Glutamatergic neuron (in vitro differentiated cells): ENCODE measurements around the gene RAB23. TPM values are rescaled to one million over a fixed set of nuclear protein-coding genes. Genes with fewer than 3 reads are reported as not detected.

Experiments used
- DNase-seq: peaks from one replicate; pipeline ENCODE4 v3.0.0; 2022
- H3K27ac Mint-ChIP-seq: one replicate; pipeline ENCODE4 v1.8.0; 2020; ENCODE audit warnings: mild to moderate bottlenecking, mixed read lengths, inconsistent platforms; ENCODE audit not compliant: unreplicated experiment
- H3K27me3 Mint-ChIP-seq: one replicate; pipeline ENCODE4 v1.8.0; 2020; ENCODE audit warnings: mild to moderate bottlenecking, moderate library complexity, mixed read lengths, inconsistent platforms; ENCODE audit not compliant: unreplicated experiment
- H3K36me3 Mint-ChIP-seq: one replicate; pipeline ENCODE4 v1.8.0; 2020; ENCODE audit warnings: mild to moderate bottlenecking, mixed read lengths, inconsistent platforms; ENCODE audit not compliant: unreplicated experiment
- H3K4me1 Mint-ChIP-seq: one replicate; pipeline ENCODE4 v1.8.0; 2020; ENCODE audit warnings: mild to moderate bottlenecking, low read depth, mixed read lengths, inconsistent platforms; ENCODE audit not compliant: unreplicated experiment
- H3K4me3 Mint-ChIP-seq: one replicate; pipeline ENCODE4 v1.8.0; 2020; ENCODE audit warnings: mild to moderate bottlenecking, mixed read lengths, inconsistent platforms; ENCODE audit not compliant: unreplicated experiment
- H3K9me3 Mint-ChIP-seq: one replicate; pipeline ENCODE4 v1.8.0; 2020; ENCODE audit warnings: mild to moderate bottlenecking, moderate library complexity, mixed read lengths, inconsistent platforms; ENCODE audit not compliant: unreplicated experiment
- total RNA-seq: library from RNA; stranded (reverse); fragmentation: NEBNext Ultra II Directional; extraction: Animal tissue kit (Norgen Biotek cat#: 25700); gene quantifications from one replicate; pipeline ENCODE4 v1.2.1, GENCODE V29; 2021; ENCODE audit not compliant: unreplicated experiment
- TF ChIP-seq, protein P1 (sequence below): fragments of 200-600 bp; sonication (generic); IDR thresholded peaks from one replicate; pipeline ENCODE4 v1.5.0; 2021; ENCODE audit not compliant: partially characterized antibody, unreplicated experiment

The RAB23 gene
- total RNA-seq, 1 donor from 2014 or later, result 4.0 TPM

DNA sequence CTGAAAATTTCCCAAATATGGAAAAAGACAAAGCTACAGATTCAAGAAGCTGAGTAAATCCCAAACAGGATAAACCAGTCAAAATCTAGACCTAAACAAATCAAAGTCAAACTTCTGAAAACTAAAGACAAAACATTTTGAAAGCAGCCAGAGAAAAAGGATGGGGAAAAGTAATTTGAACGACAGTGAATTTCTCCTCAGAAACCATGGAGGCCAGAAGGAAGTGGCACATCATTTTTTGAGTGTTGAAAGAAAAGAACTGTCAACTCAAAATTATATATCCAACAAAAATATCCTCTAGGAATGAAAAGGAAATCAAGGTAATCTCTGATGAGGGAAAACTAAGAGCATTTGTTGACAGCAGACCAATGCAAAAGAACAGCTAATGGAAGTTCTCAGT is 6.8 kb downstream of the RAB23 start:
- TF ChIP-seq, protein P1, sequence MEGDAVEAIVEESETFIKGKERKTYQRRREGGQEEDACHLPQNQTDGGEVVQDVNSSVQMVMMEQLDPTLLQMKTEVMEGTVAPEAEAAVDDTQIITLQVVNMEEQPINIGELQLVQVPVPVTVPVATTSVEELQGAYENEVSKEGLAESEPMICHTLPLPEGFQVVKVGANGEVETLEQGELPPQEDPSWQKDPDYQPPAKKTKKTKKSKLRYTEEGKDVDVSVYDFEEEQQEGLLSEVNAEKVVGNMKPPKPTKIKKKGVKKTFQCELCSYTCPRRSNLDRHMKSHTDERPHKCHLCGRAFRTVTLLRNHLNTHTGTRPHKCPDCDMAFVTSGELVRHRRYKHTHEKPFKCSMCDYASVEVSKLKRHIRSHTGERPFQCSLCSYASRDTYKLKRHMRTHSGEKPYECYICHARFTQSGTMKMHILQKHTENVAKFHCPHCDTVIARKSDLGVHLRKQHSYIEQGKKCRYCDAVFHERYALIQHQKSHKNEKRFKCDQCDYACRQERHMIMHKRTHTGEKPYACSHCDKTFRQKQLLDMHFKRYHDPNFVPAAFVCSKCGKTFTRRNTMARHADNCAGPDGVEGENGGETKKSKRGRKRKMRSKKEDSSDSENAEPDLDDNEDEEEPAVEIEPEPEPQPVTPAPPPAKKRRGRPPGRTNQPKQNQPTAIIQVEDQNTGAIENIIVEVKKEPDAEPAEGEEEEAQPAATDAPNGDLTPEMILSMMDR, result no peak
- Mint-ChIP-seq H3K27ac (no peak overlapping the region), H3K36me3 (no peaks in the 10 kb centered on the region), H3K27me3 (no peaks in the 10 kb centered on the region), H3K4me1 (no peaks in the 10 kb centered on the region), H3K9me3 (no peaks in the 10 kb centered on the region), H3K4me3 (no peak overlapping the region)
- DNase-seq, result no peak

DNA sequence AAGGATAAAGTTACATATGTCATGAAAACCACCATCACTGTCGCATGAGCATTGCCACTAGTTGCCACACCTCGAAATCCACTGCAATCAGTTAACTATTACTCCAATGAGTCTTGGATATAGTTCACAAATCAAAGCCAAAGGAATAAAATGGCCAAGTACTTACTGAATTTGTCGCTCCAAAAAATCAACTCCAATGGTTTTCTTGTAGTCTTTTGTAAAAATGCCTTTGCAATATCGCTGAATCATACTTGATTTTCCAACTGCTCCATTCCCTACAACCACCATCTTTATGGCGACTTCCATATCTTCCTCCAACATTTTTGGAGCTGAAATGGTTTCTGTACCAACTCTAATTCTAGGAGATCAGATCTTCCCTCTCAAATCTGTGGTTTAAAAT is 12.0 kb downstream of the RAB23 start:
- Mint-ChIP-seq H3K36me3 (no peaks in the 10 kb centered on the region), H3K4me3 (no peak overlapping the region), H3K27ac (no peak overlapping the region), H3K27me3 (no peaks in the 10 kb centered on the region), H3K4me1 (no peaks in the 10 kb centered on the region), H3K9me3 (no peaks in the 10 kb centered on the region)
- DNase-seq, result no peak
- TF ChIP-seq, protein P1, result no peak

GRCh38 chr6:57209030-57209429 is 13.1 kb downstream of the RAB23 start:
- Mint-ChIP-seq H3K9me3 (no peaks in the 10 kb centered on the region), H3K27ac (no peak overlapping the region), H3K36me3 (no peaks in the 10 kb centered on the region), H3K27me3 (no peaks in the 10 kb centered on the region), H3K4me3 (no peak overlapping the region), H3K4me1 (no peaks in the 10 kb centered on the region)
- no peak for DNase-seq
- TF ChIP-seq, protein P1, result no peak

DNA sequence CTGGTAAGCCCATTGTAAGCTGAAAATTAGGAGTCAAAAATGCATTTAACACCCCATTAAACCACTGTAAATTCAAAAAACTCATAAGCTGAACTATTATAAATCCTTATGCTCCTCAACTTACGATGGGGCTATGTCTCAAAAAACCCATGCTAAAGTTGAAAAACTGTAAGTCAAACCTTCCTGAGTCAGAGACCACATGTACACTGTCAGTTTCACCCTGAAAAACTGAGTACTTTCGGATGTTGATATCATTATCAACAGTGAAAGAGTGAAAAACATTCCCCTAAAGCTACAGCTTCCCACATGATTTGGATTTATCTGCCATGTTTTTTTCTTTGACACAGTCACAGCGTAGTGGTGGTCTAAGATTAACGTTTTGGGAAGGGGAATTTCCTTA is 14.2 kb downstream of the RAB23 start:
- Mint-ChIP-seq H3K27me3 (no peaks in the 10 kb centered on the region), H3K4me3 (no peak overlapping the region), H3K4me1 (no peaks in the 10 kb centered on the region), H3K27ac (no peak overlapping the region), H3K9me3 (no peaks in the 10 kb centered on the region), H3K36me3 (no peaks in the 10 kb centered on the region)
- TF ChIP-seq, protein P1, result no peak
- no peak for DNase-seq

DNA sequence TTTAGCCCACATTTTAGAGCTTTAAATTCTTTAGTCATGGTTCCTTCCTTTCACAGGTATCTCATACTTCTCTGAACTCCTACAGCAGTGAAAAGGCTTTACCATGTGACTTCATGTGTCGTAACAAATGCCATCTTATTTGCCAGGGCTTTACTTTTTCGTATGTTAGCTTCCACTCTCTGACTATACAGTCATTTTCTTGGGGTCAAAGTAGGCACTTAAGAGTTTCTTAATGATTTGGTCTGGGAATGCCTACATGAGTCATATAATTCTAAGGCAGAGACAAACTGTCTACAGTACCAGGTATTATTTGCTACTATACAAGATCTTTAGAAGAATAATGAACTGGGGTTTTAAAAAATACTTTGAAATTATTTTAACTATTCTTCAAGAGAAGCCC is 15.0 kb downstream of the RAB23 start:
- H3K9me3 Mint-ChIP-seq, result no peaks in the 10 kb centered on the region
- H3K4me1 Mint-ChIP-seq, result peaks cover 3% of the 10 kb centered on the region
- H3K4me3 Mint-ChIP-seq, result no peak overlapping the region
- no peak for DNase-seq
- TF ChIP-seq, protein P1, result no peak
- no peak overlapping the region for H3K27ac Mint-ChIP-seq
- H3K27me3 Mint-ChIP-seq, result no peaks in the 10 kb centered on the region
- H3K36me3 Mint-ChIP-seq, result no peaks in the 10 kb centered on the region
